ENCODE results near the gene C17orf58. TPM values are rescaled to one million over a fixed set of nuclear protein-coding genes. Genes with fewer than 3 reads are reported as not detected.

The C17orf58 gene
- total RNA-seq, 1 donor from 2014 or later = 8.5 TPM

GRCh38 chr17:67944035-67944434 is 52.2 kb downstream of the C17orf58 start:
- peaks cover 67% of the 10 kb centered on the region for H3K36me3 ChIP-seq (ENCODE audit: insufficient read depth, low read length)
- H3K27me3 ChIP-seq (ENCODE audit: insufficient read depth, low read length) = no peaks in the 10 kb centered on the region
- Mint-ChIP-seq H3K4me3 (ENCODE audit: unreplicated experiment) (no peak overlapping the region), H3K27ac (ENCODE audit: unreplicated experiment) (no peak overlapping the region), H3K27me3 (ENCODE audit: low read depth, unreplicated experiment) (no peaks in the 10 kb centered on the region), H3K4me1 (ENCODE audit: low read depth, unreplicated experiment) (no peaks in the 10 kb centered on the region), H3K9me3 (ENCODE audit: unreplicated experiment) (no peaks in the 10 kb centered on the region), H3K36me3 (ENCODE audit: low read depth, unreplicated experiment) (peaks cover 25% of the 10 kb centered on the region)
- no peaks in the 10 kb centered on the region for H3K4me1 ChIP-seq (ENCODE audit: insufficient read depth, low read length)
- H3K4me2 ChIP-seq (ENCODE audit: low read length) = no peak overlapping the region
- H3K27ac ChIP-seq (ENCODE audit: low read depth, low read length) = no peak overlapping the region
- H3K4me3 ChIP-seq (ENCODE audit: insufficient read depth, low read depth, low read length) = no peak overlapping the region
- no peak overlapping the region for H2AFZ ChIP-seq (ENCODE audit: low read depth, low read length)
- no peaks in the 10 kb centered on the region for H3K79me2 ChIP-seq (ENCODE audit: insufficient read depth, low read length)
- H4K20me1 ChIP-seq (ENCODE audit: insufficient read depth, low read length) = peaks cover 8% of the 10 kb centered on the region
- no peaks in the 10 kb centered on the region for H3K9me3 ChIP-seq (ENCODE audit: insufficient read depth, low read depth, low read length)
- no peak for TF ChIP-seq EZH2 (IDR thresholded peaks at IDR 0.05; ENCODE audit: insufficient read depth, low read length)
- TF ChIP-seq CTCF (IDR thresholded peaks at IDR 0.05; ENCODE audit: insufficient read depth, low read depth, low read length) = no peak
- DNase-seq (ENCODE audit: low read depth) = no peak
- no peak overlapping the region for H3K9ac ChIP-seq (ENCODE audit: low read length)
- no peak for FAIRE-seq

- Histone ChIP-seq H3K4me2 (ENCODE audit: low read length) (no peak overlapping the region), H3K27ac (ENCODE audit: low read depth, low read length) (no peak overlapping the region), H3K79me2 (ENCODE audit: insufficient read depth, low read length) (no peaks in the 10 kb centered on the region), H3K27me3 (ENCODE audit: insufficient read depth, low read length) (no peaks in the 10 kb centered on the region), H4K20me1 (ENCODE audit: insufficient read depth, low read length) (peaks cover 7% of the 10 kb centered on the region), H3K9me3 (ENCODE audit: insufficient read depth, low read depth, low read length) (no peaks in the 10 kb centered on the region), H3K36me3 (ENCODE audit: insufficient read depth, low read length) (peaks cover 56% of the 10 kb centered on the region), H3K4me3 (ENCODE audit: insufficient read depth, low read depth, low read length) (no peak overlapping the region), H3K9ac (ENCODE audit: low read length) (no peak overlapping the region), H2AFZ (ENCODE audit: low read depth, low read length) (no peak overlapping the region), H3K4me1 (ENCODE audit: insufficient read depth, low read length) (no peaks in the 10 kb centered on the region)
- Mint-ChIP-seq H3K9me3 (ENCODE audit: unreplicated experiment) (no peaks in the 10 kb centered on the region), H3K27me3 (ENCODE audit: low read depth, unreplicated experiment) (no peaks in the 10 kb centered on the region), H3K36me3 (ENCODE audit: low read depth, unreplicated experiment) (peaks cover 21% of the 10 kb centered on the region), H3K4me1 (ENCODE audit: low read depth, unreplicated experiment) (no peaks in the 10 kb centered on the region), H3K27ac (ENCODE audit: unreplicated experiment) (no peak overlapping the region), H3K4me3 (ENCODE audit: unreplicated experiment) (no peak overlapping the region)
- FAIRE-seq (no peak), DNase-seq (ENCODE audit: low read depth) (no peak)
- TF ChIP-seq EZH2 (IDR thresholded peaks at IDR 0.05; ENCODE audit: insufficient read depth, low read length) (no peak), CTCF (IDR thresholded peaks at IDR 0.05; ENCODE audit: insufficient read depth, low read depth, low read length) (peak; percentile 51)
These were observed 53.5 kb downstream of the C17orf58 start for GRCh38 chr17:67942810-67943209.

Other genes starting within 250 kb of the C17orf58 start
- gene BPTF, start 171.0 kb downstream of the C17orf58 start, total RNA-seq = 72.7 and 73.9 TPM in 2 replicates
- gene KPNA2, start 39.3 kb upstream of the C17orf58 start, total RNA-seq = 183 and 208 TPM in 2 replicates